HG02884 (cell line): ENCODE measurements around the gene MICU2.
A peak's percentile ranks its signal among the peaks of the same experiment; 100 is the strongest.

Source experiments
- ATAC-seq: cut with Tn5 transposase; IDR thresholded peaks from one replicate; pipeline ENCODE4 v1.9.1; 2021; ENCODE audit warnings: mild to moderate bottlenecking, moderate library complexity; ENCODE audit not compliant: unreplicated experiment

The MICU2 gene, protein sequence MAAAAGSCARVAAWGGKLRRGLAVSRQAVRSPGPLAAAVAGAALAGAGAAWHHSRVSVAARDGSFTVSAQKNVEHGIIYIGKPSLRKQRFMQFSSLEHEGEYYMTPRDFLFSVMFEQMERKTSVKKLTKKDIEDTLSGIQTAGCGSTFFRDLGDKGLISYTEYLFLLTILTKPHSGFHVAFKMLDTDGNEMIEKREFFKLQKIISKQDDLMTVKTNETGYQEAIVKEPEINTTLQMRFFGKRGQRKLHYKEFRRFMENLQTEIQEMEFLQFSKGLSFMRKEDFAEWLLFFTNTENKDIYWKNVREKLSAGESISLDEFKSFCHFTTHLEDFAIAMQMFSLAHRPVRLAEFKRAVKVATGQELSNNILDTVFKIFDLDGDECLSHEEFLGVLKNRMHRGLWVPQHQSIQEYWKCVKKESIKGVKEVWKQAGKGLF

DNA sequence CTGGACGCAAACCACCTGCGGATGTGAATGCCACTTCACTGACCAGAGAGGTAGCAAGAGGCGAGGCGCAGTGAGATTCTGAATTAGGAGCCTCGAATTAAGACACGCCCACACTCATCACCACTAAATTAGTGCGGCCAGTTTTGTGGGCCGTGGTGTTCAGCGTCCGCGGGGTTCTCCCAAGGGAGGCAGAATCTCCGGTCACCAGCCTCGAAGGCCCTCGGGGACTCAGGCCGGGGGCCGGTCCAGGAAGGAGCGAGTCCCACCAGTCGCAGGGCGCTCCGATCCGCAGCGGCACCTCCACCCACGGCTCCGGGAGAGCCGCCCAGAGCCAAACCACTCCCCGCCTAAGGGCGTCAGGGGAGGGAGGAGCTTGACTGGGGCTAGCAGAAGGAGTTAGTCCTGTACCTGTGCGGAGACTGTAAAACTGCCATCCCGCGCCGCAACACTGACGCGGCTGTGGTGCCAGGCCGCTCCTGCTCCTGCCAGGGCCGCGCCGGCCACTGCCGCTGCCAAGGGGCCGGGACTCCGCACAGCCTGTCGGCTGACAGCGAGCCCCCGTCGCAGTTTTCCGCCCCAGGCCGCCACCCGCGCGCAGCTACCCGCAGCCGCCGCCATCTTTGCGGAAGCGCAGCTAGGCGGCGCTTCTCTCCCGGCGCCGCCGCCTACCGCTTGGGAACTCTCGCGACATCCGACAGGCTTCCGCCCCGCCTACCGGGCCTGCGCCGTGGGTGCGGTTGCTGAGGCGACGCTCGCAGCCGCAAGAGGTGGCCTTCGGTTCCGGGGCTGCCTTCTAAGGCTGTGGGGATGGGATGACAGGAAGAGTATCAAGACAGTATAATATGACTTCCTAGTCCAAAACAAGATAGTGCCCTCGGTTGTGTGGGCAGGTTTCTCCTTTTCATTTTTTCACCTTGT lies at the start of gene MICU2:
MICU2 (minus strand) TSS at position 640 of the 918 bp plus-strand sequence; CDS start at position 618, 22 bp downstream.
- peak; percentile 94 for ATAC-seq

DNA sequence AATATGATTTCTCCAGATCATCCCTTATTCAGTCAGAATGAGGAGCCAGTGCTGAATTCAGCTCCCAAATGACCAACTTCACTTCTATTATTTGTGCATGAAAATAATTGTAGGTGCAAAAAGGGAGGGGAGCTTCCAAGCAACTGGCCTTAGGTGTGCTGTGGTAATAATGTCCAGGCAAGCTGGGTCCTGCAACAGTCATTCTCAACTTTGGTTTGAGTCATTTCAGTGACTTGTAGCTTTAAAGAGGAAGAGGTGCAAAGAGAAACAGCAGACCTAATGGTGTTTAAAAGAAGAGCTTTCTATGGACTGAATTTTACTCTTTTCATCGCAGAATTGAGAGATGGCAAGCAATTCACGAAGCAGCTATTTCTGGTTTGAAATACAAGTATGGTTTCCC lies 37.7 kb upstream of the MICU2 start:
- no peak for ATAC-seq

DNA sequence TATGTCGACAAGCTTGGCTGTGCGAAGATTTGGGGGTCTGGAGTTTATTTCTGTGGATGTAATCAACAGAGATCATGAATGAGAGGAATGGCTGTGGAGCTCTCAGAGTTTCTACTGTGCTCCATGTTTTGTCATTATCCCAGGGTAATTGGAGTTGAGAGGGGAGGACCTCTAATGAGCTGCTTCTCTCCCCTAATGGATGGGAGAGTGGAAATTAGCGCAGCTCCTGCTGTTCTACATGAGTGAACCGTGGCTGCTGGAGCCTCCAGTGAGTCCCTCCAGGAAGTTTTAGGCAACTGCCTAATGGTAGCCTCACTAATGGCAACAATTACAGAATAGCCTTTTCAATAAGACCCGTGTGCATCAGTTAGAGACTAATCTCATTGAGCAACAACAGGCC lies 35.6 kb upstream of the MICU2 start:
- ATAC-seq, result no peak

DNA sequence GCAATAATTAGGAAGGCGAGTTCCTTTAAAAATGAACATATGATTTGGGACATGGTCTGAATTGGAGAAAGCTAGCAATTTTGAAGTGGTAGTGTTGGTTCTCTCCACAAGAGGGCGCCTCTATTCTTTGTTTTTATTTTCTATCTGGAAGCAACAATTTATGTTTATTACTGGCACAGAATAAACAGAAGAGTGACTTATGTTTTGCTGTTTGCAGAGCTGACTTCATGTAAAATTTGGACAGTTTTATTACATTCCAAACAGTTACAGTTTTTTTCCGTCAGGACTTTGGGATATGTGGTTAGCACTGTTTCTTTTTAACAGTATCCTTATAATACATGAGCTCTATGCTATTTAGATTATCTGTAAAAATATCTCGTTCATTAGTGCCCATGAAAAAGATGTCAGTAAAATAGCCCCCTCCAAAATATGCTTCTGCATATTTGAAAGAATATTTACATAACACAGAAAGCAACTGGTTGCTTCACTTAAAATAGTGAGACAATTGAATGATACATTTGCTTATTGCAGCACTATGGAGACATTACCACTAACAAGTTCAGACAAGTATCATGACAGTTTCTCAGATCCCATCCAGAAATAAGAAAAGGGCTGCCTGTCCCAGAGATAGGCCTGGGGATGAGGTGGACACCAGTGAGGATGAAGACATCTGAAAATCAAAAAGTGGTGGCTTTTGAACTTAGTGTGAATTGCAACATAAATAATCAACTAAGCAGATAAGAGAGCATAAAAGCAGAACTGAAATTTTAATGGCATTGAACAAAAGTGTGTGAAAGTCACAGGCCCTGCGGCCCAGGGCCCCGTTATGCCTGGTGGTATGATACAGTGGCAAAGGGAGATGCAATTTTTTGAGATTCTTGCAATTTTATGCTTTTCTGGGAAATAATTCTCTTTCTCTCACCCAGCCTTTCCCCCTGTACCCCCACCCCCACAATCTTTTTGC lies 34.6 kb upstream of the MICU2 start:
- ATAC-seq, result no peak

DNA sequence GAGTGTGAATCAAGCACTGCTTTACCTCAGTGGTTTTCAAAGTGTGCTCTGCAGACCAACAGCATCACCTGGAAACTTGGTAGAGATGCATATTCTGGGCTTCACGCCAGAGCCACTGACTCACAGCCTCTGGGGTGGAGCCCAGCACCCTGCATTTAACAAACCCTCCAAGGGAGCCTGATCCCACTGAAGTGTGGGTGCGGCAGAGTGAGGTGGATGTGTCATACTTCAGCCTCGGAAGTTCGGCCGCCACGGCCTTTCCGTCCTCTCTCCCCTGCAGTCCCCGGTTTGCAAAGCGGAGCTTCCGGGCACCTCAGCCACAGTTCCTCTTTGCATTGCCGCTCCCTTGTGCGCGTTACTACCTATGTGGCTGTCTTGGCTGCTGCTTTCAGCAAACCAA lies 33.3 kb upstream of the MICU2 start:
- ATAC-seq, result no peak

DNA sequence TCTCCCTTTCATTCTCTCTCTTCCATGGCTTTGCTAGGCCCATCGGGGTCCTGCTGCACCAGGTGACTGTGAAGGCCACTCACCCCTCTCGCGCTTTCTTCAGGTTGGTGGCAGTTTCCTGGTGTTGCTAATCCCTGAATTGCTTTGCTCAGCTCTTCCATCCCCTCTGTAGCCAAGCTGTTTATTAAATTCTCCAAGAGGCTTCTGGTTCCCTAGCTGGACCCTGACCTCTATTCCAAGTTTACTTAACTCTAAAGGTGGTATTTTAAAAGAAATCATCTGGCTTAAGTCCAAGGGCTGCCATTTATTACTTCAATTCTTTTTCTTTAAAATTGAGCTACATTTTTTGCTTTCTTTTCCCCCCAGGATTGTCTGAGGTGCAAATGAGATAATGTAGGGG lies 32.7 kb upstream of the MICU2 start:
- no peak for ATAC-seq

DNA sequence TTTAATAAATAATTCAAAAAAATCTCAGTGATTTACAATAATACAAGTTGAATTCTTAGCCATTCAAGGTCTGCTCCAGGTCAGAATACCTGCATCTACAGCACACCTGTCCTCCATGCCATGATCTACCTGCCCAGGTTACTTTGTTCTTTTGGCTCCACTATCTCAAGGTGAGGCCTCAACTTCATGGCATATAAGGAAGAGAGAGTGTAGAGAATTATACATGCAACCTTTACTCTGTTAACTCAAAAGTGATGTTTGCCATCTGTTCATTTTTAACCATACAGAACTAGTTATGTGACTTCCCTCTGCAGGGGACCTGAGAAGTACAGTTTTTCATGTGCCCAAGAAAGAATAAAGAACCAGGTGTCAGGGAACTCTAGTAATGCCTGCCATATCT lies 28.2 kb upstream of the MICU2 start:
- no peak for ATAC-seq

DNA sequence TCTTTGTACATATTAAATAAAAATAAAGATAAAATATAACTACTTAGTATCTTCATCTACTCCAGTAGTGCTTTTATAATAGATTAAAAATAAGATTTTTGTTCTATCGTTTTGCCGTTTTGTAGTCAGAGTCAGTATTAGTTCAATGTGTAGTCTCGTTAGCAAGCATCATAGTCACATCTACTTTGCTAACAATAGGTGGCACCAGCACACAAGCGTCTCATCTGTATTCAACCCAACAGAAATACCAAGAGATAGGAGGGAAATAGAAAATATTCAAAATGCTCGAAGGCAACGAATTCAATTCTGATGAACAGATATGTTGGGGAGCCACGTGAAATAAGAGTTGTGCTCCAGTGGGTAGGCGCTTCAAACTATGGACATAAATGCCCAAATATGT lies 21.4 kb upstream of the MICU2 start:
- ATAC-seq, result no peak

DNA sequence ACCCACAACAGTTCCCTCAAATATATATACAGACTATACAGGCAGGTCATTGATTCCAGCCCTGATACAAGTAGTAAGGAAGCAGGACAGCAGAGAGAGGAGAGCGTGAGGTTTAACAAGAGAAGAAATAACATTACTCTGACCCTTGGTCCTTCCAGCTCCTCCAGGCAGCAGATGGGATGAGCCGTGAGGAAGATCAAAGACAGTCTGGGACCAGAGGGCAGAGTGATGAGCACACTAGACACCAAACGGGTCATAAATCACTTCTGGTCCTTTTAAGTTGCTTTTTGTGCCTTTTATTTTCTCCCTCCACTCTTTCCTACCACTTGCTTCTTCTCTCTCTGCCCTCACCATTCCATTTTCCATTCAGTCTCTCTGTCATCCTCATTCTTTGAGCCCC lies 16.9 kb upstream of the MICU2 start:
- ATAC-seq, result no peak

DNA sequence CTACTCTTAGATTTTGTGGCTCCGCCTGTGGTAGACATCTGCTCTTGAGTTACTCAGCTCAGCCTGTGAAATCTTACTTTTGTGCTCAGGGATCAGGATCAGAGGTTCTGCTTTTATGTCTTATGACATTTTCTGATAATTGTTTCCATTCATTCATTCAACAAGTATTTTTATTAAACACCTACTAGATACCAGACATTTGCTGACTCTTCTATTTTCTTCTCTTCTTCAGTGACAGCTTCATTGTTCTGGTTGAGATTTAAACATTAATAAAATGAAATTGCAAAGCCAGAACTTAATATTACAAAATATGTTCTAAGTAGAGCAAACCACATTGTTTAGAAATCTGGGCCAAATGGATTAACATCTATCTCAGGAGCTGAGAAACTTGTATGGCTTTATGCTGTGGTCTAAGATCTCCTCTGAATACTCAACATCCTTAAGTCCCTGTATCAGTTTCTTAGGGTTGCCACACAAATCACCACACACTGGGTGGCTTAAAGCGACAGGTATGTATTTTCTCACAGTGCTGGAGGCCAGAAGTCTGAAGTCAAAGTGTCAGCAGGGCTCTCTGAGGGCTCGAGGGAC lies 15.8 kb upstream of the MICU2 start:
- no peak for ATAC-seq

DNA sequence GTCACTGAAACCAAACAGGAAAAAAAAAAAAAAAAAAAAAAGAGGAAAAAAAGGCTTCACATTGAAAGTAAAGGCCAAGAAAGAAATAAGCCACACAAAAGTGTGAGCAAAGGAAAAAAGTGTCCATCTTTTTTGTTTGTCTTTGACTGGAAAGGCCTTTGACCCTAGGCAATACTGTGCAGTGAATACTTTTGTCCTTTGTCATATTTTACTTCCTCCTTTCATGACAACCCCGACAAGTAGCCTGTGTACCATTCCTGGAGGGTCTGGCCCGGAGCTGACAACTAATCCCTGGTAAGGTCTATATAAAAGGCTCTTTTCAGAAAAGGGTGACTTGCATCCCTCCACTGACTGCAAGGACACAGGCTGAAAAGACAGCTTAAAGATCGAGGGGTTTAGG lies 12.9 kb upstream of the MICU2 start:
- ATAC-seq, result no peak

DNA sequence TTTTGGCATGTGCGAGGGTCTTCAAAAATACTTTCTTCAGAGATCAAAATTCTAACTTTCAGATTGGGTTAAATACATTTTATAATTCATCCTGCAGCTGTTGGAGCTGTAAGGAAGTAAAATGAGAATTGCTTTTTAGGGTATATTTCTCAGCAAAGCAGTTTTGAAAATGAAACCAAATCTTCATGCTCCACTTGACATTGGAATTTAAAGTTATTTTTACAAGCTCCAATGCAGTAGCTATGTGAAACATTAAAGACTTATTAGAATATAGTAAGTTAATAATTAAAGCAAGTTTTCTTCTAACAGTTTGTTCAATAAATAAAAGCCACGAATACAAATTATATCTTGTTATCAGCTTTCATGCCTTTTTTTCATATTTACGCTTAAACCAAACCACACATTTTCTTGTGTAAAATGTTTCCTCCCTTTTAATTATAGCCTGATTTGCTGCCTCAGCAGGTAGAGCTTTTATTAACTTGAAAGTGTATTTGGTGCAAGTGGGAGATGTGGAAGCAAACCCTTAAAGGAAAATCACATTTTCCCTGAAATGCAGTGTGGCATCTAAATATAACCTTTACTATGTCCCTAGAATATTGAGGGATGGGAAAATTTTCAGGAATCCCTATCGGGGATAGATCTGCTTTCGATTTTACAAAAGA lies 12.4 kb upstream of the MICU2 start:
- no peak for ATAC-seq

DNA sequence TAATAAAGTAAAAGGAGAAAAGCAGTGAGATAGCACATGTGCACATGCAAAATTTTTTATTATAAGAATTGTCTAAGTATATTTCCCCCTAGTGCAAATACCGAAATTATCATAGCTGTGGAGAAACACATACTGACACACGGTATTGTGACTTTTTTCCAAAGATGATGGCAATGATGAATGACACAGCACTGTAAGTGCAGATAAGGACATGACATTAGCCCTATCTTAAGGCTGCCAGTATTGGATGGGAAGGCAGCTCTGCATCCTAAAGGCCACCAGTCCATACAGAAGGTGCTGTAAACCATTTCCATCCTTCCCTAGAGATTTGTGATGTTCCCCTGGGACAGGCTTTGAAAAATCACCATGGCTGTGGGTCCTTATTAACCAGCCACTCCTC lies 11.5 kb upstream of the MICU2 start:
- no peak for ATAC-seq

DNA sequence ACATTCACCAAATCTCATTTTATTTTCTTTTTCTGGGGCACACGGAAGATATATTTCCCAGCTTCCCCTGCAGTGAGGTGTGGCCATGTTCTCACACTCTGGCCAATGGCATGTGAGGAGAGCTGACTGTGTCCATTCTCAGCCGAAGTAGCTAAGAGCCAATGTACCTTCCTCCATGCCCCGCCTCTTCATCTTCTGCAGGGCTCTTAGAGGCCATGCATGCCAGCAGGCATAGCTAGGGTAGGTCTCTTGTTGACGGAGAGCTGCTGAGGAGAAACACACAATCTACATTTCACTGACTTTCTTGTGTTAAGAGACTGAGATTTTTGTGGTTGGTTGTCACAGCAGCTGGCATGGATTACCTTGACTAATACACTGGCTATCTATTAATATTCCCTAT lies 9.8 kb upstream of the MICU2 start:
- ATAC-seq, result no peak

DNA sequence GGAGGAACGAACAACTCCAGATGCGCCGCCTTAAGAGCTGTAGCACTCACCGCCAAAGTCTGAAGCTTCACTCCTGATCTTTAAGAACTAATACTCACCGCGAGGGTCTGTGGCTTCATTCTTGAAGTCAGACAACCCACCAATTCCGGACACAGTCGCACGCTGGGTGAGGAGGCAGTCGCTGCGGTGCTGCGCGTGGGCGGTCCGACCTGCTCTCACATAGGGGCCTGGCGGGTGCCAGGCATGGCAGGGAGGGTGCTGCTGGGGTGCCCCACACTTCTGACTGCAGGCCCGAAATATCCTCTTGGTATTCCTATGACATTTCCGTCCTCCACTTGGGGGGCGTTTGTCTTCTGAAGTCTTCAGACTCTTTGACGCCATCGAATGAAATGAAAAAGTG lies 7.4 kb upstream of the MICU2 start:
- ATAC-seq, result no peak

DNA sequence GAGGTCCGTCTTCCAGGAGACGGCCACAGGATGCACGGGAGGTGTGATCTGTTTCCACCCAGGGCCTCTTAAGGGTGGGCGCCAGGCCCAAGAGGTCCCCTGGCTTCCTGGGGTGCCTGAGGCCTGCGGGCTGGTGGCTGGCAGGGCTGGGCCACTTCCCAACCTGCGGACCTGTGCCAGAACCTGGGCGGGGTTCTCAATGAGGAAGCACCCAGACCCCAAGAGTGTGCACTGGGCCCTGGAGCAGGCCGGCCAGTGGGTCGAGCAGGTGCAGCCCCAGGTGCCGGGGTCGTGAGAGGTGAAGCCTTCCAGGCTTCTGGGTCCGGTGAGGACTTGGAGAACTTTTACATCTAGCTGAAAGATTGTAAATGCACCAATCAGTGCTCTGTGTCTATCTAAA lies 6.7 kb upstream of the MICU2 start:
- ATAC-seq, result no peak

DNA sequence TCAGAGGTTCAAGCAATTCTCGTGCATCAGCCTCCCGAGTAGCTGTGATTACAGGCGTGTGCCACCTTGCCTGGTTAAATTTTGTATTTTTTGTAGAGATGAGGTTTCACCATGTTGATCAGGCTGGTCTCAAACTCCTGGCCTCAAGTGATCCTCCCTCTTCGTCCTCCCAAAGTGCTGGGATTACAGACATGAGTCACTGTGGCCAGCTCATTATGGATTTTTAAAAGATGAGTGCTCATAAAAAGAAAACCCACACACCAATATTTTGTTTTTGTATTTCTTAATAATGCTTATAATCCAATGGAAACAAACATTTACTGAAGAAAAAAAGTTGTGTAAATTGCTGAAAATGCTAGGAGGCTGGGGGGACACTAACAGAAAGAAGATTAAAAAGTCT lies 5.0 kb upstream of the MICU2 start:
- no peak for ATAC-seq

DNA sequence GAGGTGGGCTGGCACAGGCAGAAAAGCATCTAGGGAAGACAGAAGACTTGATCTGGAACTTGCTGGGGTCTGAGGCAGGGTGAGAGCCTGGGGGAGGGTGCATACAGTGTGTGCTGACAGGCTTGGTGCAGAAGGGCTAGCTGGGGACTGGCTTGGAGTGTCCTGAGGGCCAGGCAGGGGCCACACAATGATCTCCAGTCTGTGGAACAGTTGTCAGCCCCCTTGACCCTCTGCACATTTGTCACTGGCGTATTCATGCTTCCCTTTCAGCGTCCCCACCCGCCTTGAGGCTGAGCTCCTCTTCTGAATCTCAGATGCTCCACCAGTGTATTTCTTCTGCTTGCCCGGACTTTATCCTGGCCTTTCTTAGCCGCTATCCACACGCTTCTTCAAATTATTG lies 2.8 kb upstream of the MICU2 start:
- ATAC-seq, result no peak

DNA sequence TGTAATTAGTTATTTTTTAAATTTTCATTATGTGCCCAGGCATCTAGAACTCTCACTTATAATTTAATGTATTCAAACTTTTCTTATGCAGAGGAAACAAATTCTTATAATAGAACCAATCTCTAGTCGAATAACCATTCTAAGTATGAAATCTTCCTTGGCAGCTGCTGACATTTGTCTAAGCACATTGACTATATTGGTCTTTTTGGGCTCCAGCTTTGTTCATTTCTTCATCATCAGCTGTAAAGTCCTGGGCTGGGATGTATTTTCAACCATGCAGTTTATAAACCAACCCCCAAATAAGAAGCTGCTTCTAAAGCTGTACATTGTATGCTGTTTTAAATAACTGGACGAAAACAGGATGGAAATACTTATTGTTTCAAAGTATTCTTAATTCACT lies 2.3 kb upstream of the MICU2 start:
- no peak for ATAC-seq

DNA sequence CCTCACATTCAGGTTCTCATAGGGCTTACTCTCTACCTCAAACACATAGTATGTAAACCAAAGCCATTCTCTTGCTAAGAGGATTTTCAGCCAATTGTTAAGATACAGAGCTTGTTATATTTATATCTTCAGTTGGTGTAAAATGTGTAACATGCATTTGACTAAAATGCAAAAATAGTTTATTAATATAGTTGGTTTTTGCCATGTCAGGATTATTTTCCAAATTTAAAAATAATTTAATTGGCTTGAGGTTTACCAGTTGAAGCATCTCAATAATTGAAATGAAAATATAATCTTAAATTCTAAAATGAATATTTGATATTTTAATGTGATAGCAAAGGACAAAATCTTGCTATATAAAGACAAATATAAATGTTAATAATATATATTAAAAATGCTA lies 7.2 kb downstream of the MICU2 start:
- ATAC-seq, result no peak
